BLaER1 treated with 17β-estradiol and CSF1 and Interleukin-3, amounts not matched to agents 10 nM and 100 nM (cell line): ENCODE results near the gene BOD1L1.

ENCODE experiments used
- H3K27ac ChIP-seq, 11 experiments: shearing (Covaris generic); formaldehyde crosslinking; 2 replicates each; pipeline ENCODE4 v1.8.1; 2022
- H3K27me3 ChIP-seq, 11 experiments: shearing (Covaris generic); formaldehyde crosslinking; 2 replicates each; pipeline ENCODE4 v1.8.1; 2022
- H3K36me3 ChIP-seq, 11 experiments: shearing (Covaris generic); formaldehyde crosslinking; 2 replicates each; pipeline ENCODE4 v1.8.1; 2022
- H3K4me1 ChIP-seq, 10 experiments: shearing (Covaris generic); formaldehyde crosslinking; 2 replicates each; pipeline ENCODE4 v1.8.1; 2022
- H3K4me2 ChIP-seq, 11 experiments: shearing (Covaris generic); formaldehyde crosslinking; 2 replicates each; pipeline ENCODE4 v1.8.1; 2022
- H3K4me3 ChIP-seq, 10 experiments: shearing (Covaris generic); formaldehyde crosslinking; 2 replicates each; pipeline ENCODE4 v1.8.1; 2022
- H3K9ac ChIP-seq, 11 experiments: shearing (Covaris generic); formaldehyde crosslinking; 2 replicates each; pipeline ENCODE4 v1.8.1; 2022
- H3K9me3 ChIP-seq, 11 experiments: shearing (Covaris generic); formaldehyde crosslinking; replicated peaks in 1 of 11; 2 replicates each; pipeline ENCODE4 v1.8.1; 2022
- H4K20me1 ChIP-seq, 11 experiments: shearing (Covaris generic); formaldehyde crosslinking; 2 replicates each; pipeline ENCODE4 v1.8.1; 2022
- Cebpa-rat ChIP-seq, 11 experiments: shearing (Covaris generic); IDR thresholded peaks; 2 replicates each; pipeline ENCODE4 v1.8.1; 2022

Gene BOD1L1

GRCh38 chr4:13654162-13654797 lies 26.8 kb upstream of the BOD1L1 start:
- peak overlapping the region in 4 of 11 experiments; percentile 6 to 56 (median 29); a peak in 4 of 22 replicates for H3K9ac ChIP-seq
- H3K9me3 ChIP-seq, result no peaks in the 10 kb centered on the region; a peak in 1 of 22 replicates
- TF ChIP-seq Cebpa-rat (IDR thresholded peaks at IDR 0.05), result no peak
- H3K27me3 ChIP-seq, result no peaks in the 10 kb centered on the region
- H3K36me3 ChIP-seq, result no peaks in the 10 kb centered on the region
- peak overlapping the region; percentile 52 to 70 (median 58) for H3K4me3 ChIP-seq
- peak overlapping the region; percentile 79 to 93 (median 86) for H3K4me2 ChIP-seq
- H3K4me1 ChIP-seq, result peaks cover 0 to 6% (median 4%) of the 10 kb centered on the region in 10 experiments; a peak in 8 of 20 replicates
- H4K20me1 ChIP-seq, result no peaks in the 10 kb centered on the region
- no peak overlapping the region for H3K27ac ChIP-seq

DNA sequence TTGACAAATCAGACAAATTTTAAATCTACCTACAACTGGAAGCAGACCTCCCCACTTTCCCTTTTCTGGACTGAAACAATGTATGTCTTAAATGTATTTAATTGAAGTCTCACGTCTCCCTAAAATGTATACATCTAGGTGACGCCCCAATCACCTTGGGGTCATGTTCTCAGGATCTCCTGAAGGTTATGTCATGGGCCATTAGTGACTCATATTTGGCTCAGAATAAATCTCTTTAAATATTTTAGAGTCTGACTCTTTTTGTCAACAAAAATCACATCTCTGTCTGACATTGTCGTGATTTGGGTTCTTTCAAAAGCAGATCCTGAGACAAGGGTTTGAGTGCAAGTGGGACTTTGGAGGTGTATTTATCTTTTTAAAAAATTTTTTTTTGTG lies 26.2 kb upstream of the BOD1L1 start:
- Histone ChIP-seq H3K9me3 (no peaks in the 10 kb centered on the region; a peak in 1 of 22 replicates), H4K20me1 (no peaks in the 10 kb centered on the region), H3K27me3 (no peaks in the 10 kb centered on the region), H3K4me3 (no peak overlapping the region), H3K4me1 (peaks cover 0 to 6% (median 4%) of the 10 kb centered on the region in 10 experiments; a peak in 8 of 20 replicates), H3K36me3 (no peaks in the 10 kb centered on the region), H3K4me2 (peak overlapping the region in 7 of 11 experiments; percentile 79 to 93 (median 86); a peak in 8 of 22 replicates), H3K9ac (no peak overlapping the region), H3K27ac (no peak overlapping the region)
- TF ChIP-seq Cebpa-rat (IDR thresholded peaks at IDR 0.05), result no peak

DNA sequence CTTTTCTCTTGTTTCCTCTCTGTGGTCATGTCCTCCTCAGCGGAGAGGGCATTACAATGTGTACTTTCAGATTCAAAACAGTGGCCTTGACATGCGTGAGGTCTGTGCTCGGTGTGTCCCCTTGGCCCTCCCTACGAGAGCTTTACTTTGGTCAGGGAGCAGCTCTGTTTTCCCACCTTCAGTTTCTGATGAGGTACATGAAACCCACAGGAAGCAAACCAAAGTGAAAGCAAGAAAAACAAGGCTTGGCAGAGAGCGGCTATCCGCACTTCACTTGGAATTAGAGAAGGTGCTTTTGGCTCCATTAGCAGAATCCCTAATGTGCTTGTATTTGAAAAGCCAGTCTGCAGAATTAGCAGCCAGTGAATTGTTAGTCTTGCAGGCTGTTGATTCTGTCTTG lies 19.5 kb upstream of the BOD1L1 start:
- no peak overlapping the region for H3K27ac ChIP-seq
- no peak overlapping the region for H3K4me2 ChIP-seq
- no peaks in the 10 kb centered on the region for H3K9me3 ChIP-seq
- no peak overlapping the region for H3K4me3 ChIP-seq
- TF ChIP-seq Cebpa-rat (IDR thresholded peaks at IDR 0.05), result no peak
- no peaks in the 10 kb centered on the region for H3K27me3 ChIP-seq
- H3K4me1 ChIP-seq, result no peaks in the 10 kb centered on the region
- H3K36me3 ChIP-seq, result no peaks in the 10 kb centered on the region
- H4K20me1 ChIP-seq, result no peaks in the 10 kb centered on the region
- no peak overlapping the region for H3K9ac ChIP-seq

GRCh38 chr4:13645075-13645474 lies 17.6 kb upstream of the BOD1L1 start:
- Histone ChIP-seq H3K9me3 (no peaks in the 10 kb centered on the region), H3K4me2 (no peak overlapping the region), H3K4me3 (no peak overlapping the region), H3K27ac (no peak overlapping the region), H3K4me1 (no peaks in the 10 kb centered on the region), H3K36me3 (no peaks in the 10 kb centered on the region), H3K27me3 (no peaks in the 10 kb centered on the region), H4K20me1 (no peaks in the 10 kb centered on the region), H3K9ac (no peak overlapping the region)
- TF ChIP-seq Cebpa-rat (IDR thresholded peaks at IDR 0.05), result no peak

DNA sequence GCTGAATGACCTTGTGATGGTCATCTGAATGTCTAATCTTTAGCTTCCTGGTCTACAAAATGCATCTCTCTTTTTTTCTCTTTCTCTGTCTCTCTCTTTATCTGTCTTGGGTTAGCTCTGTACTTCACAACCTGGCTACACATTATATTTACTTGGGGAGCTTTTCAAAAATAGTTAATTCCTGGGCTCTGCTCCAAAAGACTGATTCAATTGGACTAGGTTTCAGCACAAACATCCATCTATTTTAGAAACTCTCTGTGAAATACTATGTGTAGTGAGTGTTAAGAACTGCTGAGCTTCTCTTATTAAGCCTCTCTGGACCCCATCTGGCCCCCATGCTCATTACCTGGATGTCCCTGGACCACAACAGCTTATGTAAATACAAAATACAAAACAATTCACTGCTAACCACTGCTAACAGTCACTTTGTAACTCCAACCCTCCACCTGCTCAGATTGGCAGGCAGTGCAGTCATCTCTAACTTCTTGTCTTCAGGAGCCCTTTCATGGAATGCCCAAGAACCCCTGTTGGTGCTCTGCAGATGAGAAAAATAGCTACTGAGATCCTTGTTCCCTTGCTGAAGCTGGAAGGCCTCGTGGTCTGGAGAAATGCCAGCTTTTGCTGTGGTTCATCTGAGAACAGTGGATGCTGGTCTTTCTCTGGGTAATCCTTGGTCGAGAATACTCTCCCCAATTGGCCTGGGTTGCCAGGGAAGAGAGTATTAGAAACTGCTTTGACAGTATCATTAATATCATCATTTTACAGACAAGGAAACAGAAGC lies 14.8 kb upstream of the BOD1L1 start:
- Histone ChIP-seq H3K27me3 (no peaks in the 10 kb centered on the region), H3K4me2 (no peak overlapping the region), H3K36me3 (no peaks in the 10 kb centered on the region), H3K9ac (no peak overlapping the region), H4K20me1 (no peaks in the 10 kb centered on the region), H3K27ac (no peak overlapping the region), H3K9me3 (no peaks in the 10 kb centered on the region), H3K4me3 (no peak overlapping the region), H3K4me1 (no peaks in the 10 kb centered on the region)
- TF ChIP-seq Cebpa-rat (IDR thresholded peaks at IDR 0.05), result no peak

DNA sequence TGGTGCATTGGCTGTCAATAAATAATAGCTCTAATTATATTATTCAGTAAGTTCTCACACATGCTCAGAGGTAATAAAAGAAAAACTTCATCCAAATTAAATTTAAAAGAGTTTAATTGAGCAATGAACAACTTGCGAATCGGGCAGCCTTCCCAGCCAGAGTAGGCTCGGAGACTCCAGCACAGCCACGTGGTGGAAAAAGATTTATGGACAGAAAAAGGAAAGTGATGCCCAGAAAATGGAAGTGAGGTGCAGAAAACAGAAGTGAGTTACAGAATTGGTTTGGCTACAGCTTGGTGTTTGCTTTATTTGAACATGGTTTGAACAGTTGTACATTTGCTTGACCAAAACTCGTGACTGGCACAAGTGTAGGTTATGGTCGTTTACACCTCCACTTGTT lies 13.6 kb upstream of the BOD1L1 start:
- TF ChIP-seq Cebpa-rat (IDR thresholded peaks at IDR 0.05), result no peak
- no peak overlapping the region for H3K4me2 ChIP-seq
- H3K9ac ChIP-seq, result no peak overlapping the region

GRCh38 chr4:13640149-13640940 lies 12.8 kb upstream of the BOD1L1 start:
- Histone ChIP-seq H3K9me3 (no peaks in the 10 kb centered on the region), H3K4me2 (no peak overlapping the region), H4K20me1 (no peaks in the 10 kb centered on the region), H3K27ac (no peak overlapping the region), H3K36me3 (no peaks in the 10 kb centered on the region), H3K27me3 (no peaks in the 10 kb centered on the region), H3K9ac (no peak overlapping the region), H3K4me1 (no peaks in the 10 kb centered on the region), H3K4me3 (no peak overlapping the region)
- no peak for TF ChIP-seq Cebpa-rat (IDR thresholded peaks at IDR 0.05)

More for the DNA sequence above, 13.6 kb upstream of the BOD1L1 start:
- Histone ChIP-seq H3K27me3 (no peaks in the 10 kb centered on the region), H3K4me1 (no peaks in the 10 kb centered on the region), H4K20me1 (no peaks in the 10 kb centered on the region), H3K36me3 (no peaks in the 10 kb centered on the region), H3K4me3 (no peak overlapping the region), H3K27ac (no peak overlapping the region), H3K9me3 (no peaks in the 10 kb centered on the region)

- Histone ChIP-seq H3K4me2 (no peak overlapping the region), H3K4me3 (no peak overlapping the region), H3K27ac (no peak overlapping the region), H4K20me1 (no peaks in the 10 kb centered on the region), H3K9me3 (no peaks in the 10 kb centered on the region), H3K4me1 (no peaks in the 10 kb centered on the region), H3K36me3 (no peaks in the 10 kb centered on the region), H3K9ac (no peak overlapping the region), H3K27me3 (no peaks in the 10 kb centered on the region)
- TF ChIP-seq Cebpa-rat (IDR thresholded peaks at IDR 0.05), result no peak
Measured at GRCh38 chr4:13635286-13635799, 7.8 kb upstream of the BOD1L1 start.

DNA sequence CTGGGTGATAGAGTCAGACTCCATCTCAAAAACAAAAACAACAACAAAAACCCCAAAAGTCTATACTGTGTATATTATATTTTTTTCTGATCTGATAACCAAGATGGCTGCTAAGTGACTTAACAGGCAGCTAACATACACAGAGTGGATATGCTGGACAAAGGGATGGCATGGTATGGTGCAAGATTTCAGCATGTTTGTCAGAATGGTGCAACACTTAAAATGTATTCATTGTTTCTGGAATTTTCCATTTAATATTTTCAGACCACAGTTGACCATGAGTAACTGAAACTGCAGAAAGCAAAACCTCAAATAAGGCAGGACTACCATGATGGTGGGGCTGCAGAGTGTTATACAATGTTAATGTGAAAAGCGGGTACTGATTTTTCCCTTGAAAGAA lies 6.1 kb upstream of the BOD1L1 start:
- no peak overlapping the region for H3K27ac ChIP-seq
- TF ChIP-seq Cebpa-rat (IDR thresholded peaks at IDR 0.05), result no peak
- peaks cover 0 to 3% (median 2%) of the 10 kb centered on the region in 10 experiments; a peak in 11 of 20 replicates for H3K4me1 ChIP-seq
- H3K4me2 ChIP-seq, result no peak overlapping the region
- no peaks in the 10 kb centered on the region for H3K9me3 ChIP-seq
- H3K9ac ChIP-seq, result no peak overlapping the region
- no peaks in the 10 kb centered on the region for H3K27me3 ChIP-seq
- H3K36me3 ChIP-seq, result no peaks in the 10 kb centered on the region
- H4K20me1 ChIP-seq, result no peaks in the 10 kb centered on the region
- no peak overlapping the region for H3K4me3 ChIP-seq
